Measurements from ENCODE around the gene TOR1A. TPM values are rescaled to one million over a fixed set of nuclear protein-coding genes. Genes with fewer than 3 reads are reported as not detected.

TOR1A gene
- total RNA-seq, 1 donor from 2014 or later = 42.3 TPM

DNA sequence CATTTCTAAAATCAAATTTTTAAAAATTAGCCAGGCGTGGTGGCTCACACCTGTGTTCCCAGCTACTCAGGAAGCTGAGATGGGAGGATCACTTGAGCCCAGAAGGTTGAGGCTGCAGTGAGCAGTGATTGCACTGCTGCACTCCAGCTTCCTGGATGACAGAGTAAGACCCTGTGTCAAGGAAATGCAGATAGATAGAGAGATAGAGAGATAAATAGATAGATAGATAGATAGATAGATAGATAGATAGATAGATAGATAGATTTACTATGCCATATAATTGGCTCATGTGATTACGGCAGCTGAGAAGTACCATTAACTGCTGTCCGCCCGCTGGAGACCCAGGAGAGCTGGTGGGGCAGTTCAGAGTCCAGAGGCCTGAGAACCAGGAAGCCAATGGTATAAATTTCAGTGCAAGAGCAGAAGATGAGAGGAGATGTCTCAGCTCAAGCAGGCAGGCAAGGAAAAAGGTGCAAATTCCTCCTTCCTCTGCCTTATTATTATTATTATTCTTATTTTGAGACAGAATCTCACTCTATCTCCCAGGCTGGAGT lies 58.1 kb downstream of the TOR1A start:
- TF ChIP-seq, protein P1, sequence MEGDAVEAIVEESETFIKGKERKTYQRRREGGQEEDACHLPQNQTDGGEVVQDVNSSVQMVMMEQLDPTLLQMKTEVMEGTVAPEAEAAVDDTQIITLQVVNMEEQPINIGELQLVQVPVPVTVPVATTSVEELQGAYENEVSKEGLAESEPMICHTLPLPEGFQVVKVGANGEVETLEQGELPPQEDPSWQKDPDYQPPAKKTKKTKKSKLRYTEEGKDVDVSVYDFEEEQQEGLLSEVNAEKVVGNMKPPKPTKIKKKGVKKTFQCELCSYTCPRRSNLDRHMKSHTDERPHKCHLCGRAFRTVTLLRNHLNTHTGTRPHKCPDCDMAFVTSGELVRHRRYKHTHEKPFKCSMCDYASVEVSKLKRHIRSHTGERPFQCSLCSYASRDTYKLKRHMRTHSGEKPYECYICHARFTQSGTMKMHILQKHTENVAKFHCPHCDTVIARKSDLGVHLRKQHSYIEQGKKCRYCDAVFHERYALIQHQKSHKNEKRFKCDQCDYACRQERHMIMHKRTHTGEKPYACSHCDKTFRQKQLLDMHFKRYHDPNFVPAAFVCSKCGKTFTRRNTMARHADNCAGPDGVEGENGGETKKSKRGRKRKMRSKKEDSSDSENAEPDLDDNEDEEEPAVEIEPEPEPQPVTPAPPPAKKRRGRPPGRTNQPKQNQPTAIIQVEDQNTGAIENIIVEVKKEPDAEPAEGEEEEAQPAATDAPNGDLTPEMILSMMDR (IDR thresholded peaks at IDR 0.05; ENCODE audit: partially characterized antibody, unreplicated experiment) = no peak
- no peak overlapping the region for H3K4me3 Mint-ChIP-seq (ENCODE audit: unreplicated experiment)
- no peaks in the 10 kb centered on the region for H3K36me3 Mint-ChIP-seq (ENCODE audit: unreplicated experiment)
- no peaks in the 10 kb centered on the region for H3K9me3 Mint-ChIP-seq (ENCODE audit: unreplicated experiment)
- no peak for DNase-seq
- peaks cover 8% of the 10 kb centered on the region for H3K4me1 Mint-ChIP-seq (ENCODE audit: low read depth, unreplicated experiment)
- peaks cover under 1% of the 10 kb centered on the region for H3K27me3 Mint-ChIP-seq (ENCODE audit: unreplicated experiment)
- no peak overlapping the region for H3K27ac Mint-ChIP-seq (ENCODE audit: unreplicated experiment)

- Mint-ChIP-seq H3K9me3 (ENCODE audit: unreplicated experiment) (peaks cover 1% of the 10 kb centered on the region), H3K27ac (ENCODE audit: unreplicated experiment) (no peak overlapping the region), H3K27me3 (ENCODE audit: unreplicated experiment) (no peaks in the 10 kb centered on the region), H3K4me1 (ENCODE audit: low read depth, unreplicated experiment) (peaks cover 8% of the 10 kb centered on the region), H3K36me3 (ENCODE audit: unreplicated experiment) (no peaks in the 10 kb centered on the region), H3K4me3 (ENCODE audit: unreplicated experiment) (no peak overlapping the region)
- TF ChIP-seq, protein P1 (IDR thresholded peaks at IDR 0.05; ENCODE audit: partially characterized antibody, unreplicated experiment) = no peak
- DNase-seq = no peak
Observed at GRCh38 chr9:129762985-129763926, 60.7 kb downstream of the TOR1A start.

Small RNA genes within 50 kb of the gene (microRNA-seq; reads per million reads assigned to microRNA genes)
- gene MIR6855 (ENCODE audit: unreplicated experiment) = 3.7 reads per million, percentile 27 among the genes with 10 or more reads in this experiment

Other genes starting within 250 kb of the TOR1A start
- 0.56 TPM for gene C9orf50, start 203.0 kb downstream of the TOR1A start, total RNA-seq (ENCODE audit: unreplicated experiment)
- 62.6 TPM for gene NTMT1, start 198.0 kb downstream of the TOR1A start, total RNA-seq (ENCODE audit: unreplicated experiment)
- gene ASB6, start 182.0 kb downstream of the TOR1A start, total RNA-seq (ENCODE audit: unreplicated experiment) = 25.4 TPM
- gene PRRX2, start 158.5 kb downstream of the TOR1A start, total RNA-seq (ENCODE audit: unreplicated experiment) = 2.3 TPM
- gene PTGES, start 71.1 kb downstream of the TOR1A start, total RNA-seq (ENCODE audit: unreplicated experiment) = 1.0 TPM
- gene TOR1B, start 21.0 kb downstream of the TOR1A start, total RNA-seq (ENCODE audit: unreplicated experiment) = 33.5 TPM
- 46.1 TPM for gene C9orf78, start 11.1 kb upstream of the TOR1A start, total RNA-seq (ENCODE audit: unreplicated experiment)
- 93.5 TPM for gene USP20, start 11.3 kb upstream of the TOR1A start, total RNA-seq (ENCODE audit: unreplicated experiment)
- 80.4 TPM for gene FNBP1, start 219.1 kb upstream of the TOR1A start, total RNA-seq (ENCODE audit: unreplicated experiment)
- 48.2 TPM for gene GPR107, start 229.8 kb upstream of the TOR1A start, total RNA-seq (ENCODE audit: unreplicated experiment)

All from glutamatergic neuron (in vitro differentiated cells).